ENCODE measurements around the gene CCNDBP1.

GRCh38 chr15:43186003-43186353 is 775 bp downstream of the CCNDBP1 start:
- TF ChIP-seq YY1 (IDR thresholded peaks at IDR 0.05; ENCODE audit: insufficient read depth, insufficient read length), result no peak
- no peak for TF ChIP-seq ZNF274 (IDR thresholded peaks at IDR 0.05; ENCODE audit: low read depth, low read length)
- no peak for TF ChIP-seq SUZ12 (IDR thresholded peaks at IDR 0.05; ENCODE audit: extremely low read depth, insufficient read depth, insufficient read length)
